Panc1 (cell line): Measurements from ENCODE around the gene ZSCAN18. TPM values are rescaled to one million over a fixed set of nuclear protein-coding genes. Genes with fewer than 3 reads are reported as not detected.

ENCODE experiments used
- ATAC-seq: fragments of 200-7000 bp; cut with Tn5 transposase; 2 replicates; pipeline ENCODE4 v1.9.1; 2020; ENCODE audit warnings: mild to moderate bottlenecking, moderate library complexity
- BruUV-seq: library from RNA; stranded (reverse); fragments of 400-500 nt; replicated peaks from 2 replicates; lab custom pipeline; 2021; lab: Mats Ljungman, UMichigan
- CTCF ChIA-PET: fragments of 300-600 bp; sonication (Branson Sonifier 250); formaldehyde crosslinking; loops from one replicate; lab custom pipeline; 2022; ENCODE audit warnings: antibody characterized with exemption; lab: Charles Lee
- POLR2A ChIA-PET: fragments of 300-600 bp; sonication (Branson Sonifier 250); formaldehyde crosslinking; loops from one replicate; lab custom pipeline; 2022; ENCODE audit warnings: antibody characterized with exemption; lab: Charles Lee
- DNase-seq: peaks from one replicate; pipeline ENCODE4 v3.0.0-alpha.2; 2010; ENCODE audit warnings: low read depth, low spot score
- H3K27ac ChIP-seq: 2 replicates; pipeline ENCODE4 v1.5.1; 2011; ENCODE audit warnings: mild to moderate bottlenecking, low read length, inconsistent platforms
- H3K27me3 ChIP-seq: fragments of 200-500 bp; sonication (Bioruptor generic); 2 replicates; pipeline ENCODE4 v1.6.0; 2014; ENCODE audit warnings: low read length, inconsistent platforms; ENCODE audit not compliant: control insufficient read depth, insufficient read depth
- H3K36me3 ChIP-seq: fragments of 200-500 bp; sonication (Bioruptor generic); 2 replicates; pipeline ENCODE4 v1.5.1; 2014; ENCODE audit warnings: inconsistent platforms, mild to moderate bottlenecking, low read length, moderate library complexity; ENCODE audit not compliant: control insufficient read depth, insufficient read depth
- H3K4me1 ChIP-seq: 2 replicates; pipeline ENCODE4 v1.5.1; 2011; ENCODE audit warnings: inconsistent platforms, mild to moderate bottlenecking, low read length, moderate library complexity; ENCODE audit not compliant: control insufficient read depth, insufficient read depth
- H3K4me3 ChIP-seq, 2 experiments: 2 replicates each; pipeline ENCODE4 v1.5.1; 2011 to 2012; ENCODE audit warnings: low read depth in 2 of 2, low read length in 2 of 2, mild to moderate bottlenecking in 2 of 2, inconsistent platforms in 1 of 2, moderate library complexity in 1 of 2
- H3K9me3 ChIP-seq: fragments of 200-500 bp; sonication (Bioruptor generic); 2 replicates; pipeline ENCODE4 v1.5.1; 2014; ENCODE audit warnings: low read depth, mild to moderate bottlenecking, inconsistent platforms, low read length, moderate library complexity; ENCODE audit not compliant: control insufficient read depth, insufficient read depth
- CTCF ChIP-seq: fragments of 450-650 bp; IDR thresholded peaks from 2 replicates; pipeline ENCODE4 v1.5.1; 2017; ENCODE audit warnings: mild to moderate bottlenecking
- POLR2AphosphoS5 ChIP-seq: IDR thresholded peaks from 2 replicates; pipeline ENCODE4 v1.6.1; 2012; ENCODE audit warnings: mild to moderate bottlenecking, low read depth, low read length, moderate library complexity
- REST ChIP-seq, 2 experiments: IDR thresholded peaks; 2 replicates each; pipeline ENCODE4 v1.6.1; 2011 to 2012; ENCODE audit warnings: low read depth in 2 of 2, control low read depth in 1 of 2, low read length in 1 of 2, mild to moderate bottlenecking in 1 of 2, moderate library complexity in 1 of 2; ENCODE audit not compliant: insufficient read depth in 1 of 2
- SIN3A ChIP-seq: IDR thresholded peaks from 2 replicates; pipeline ENCODE4 v1.6.1; 2012; ENCODE audit warnings: low read depth, mild to moderate bottlenecking, low read length, moderate library complexity, borderline replicate concordance; ENCODE audit not compliant: insufficient read depth
- TCF7L2 ChIP-seq: IDR thresholded peaks from 2 replicates; pipeline ENCODE4 v1.6.1; 2011; ENCODE audit warnings: mild to moderate bottlenecking, low read depth, low read length, inconsistent platforms
- in situ Hi-C: cut with HindIII; loops from 2 replicates; pipeline ENCODE4 v1.10.0; 2016; ENCODE audit warnings: low sequenced_read_pairs, low pct_unique_long_range_greater_than_20kb
- intact Hi-C: fragments of 100-400 bp; cut with micrococcal nuclease; formaldehyde crosslinking; loops from one replicate; pipeline ENCODE4 v1.10.0; 2022; ENCODE audit not compliant: unreplicated experiment
- total RNA-seq: library from RNA; stranded (reverse); gene quantifications from one replicate; pipeline ENCODE4 v1.2.1, GENCODE V29; 2021; ENCODE audit not compliant: unreplicated experiment

Gene ZSCAN18
- total RNA-seq, 1 experiment from 2014 or later = not detected

- Histone ChIP-seq H3K4me3 (no peak overlapping the region), H3K27me3 (no peaks in the 10 kb centered on the region), H3K36me3 (no peaks in the 10 kb centered on the region), H3K27ac (no peak overlapping the region), H3K9me3 (no peaks in the 10 kb centered on the region), H3K4me1 (no peaks in the 10 kb centered on the region)
- intact Hi-C loops = no loop called here
- DNase-seq (no peak), ATAC-seq (no peak)
- ChIA-PET POLR2A (no interaction called here), CTCF (interaction anchor here (0.5 kb wide), 1 partner anchor 247 kb away, joined by 7 read pairs; no protein-coding TSS in a partner anchor)
- no TSS peak for BruUV-seq
- in situ Hi-C loops = no loop called here
- TF ChIP-seq REST (IDR thresholded peaks at IDR 0.05; ENCODE audit: insufficient read depth in 1 of 2, low read depth in 2 of 2, low read length in 1 of 2) (no peak), TCF7L2 (no peak), POLR2AphosphoS5 (no peak), SIN3A (no peak), CTCF (no peak)
Measured at GRCh38 chr19:58037927-58038687, 59.9 kb downstream of the ZSCAN18 start.

- BruUV-seq = no TSS peak
- H3K4me3 ChIP-seq = no peak overlapping the region
- no peaks in the 10 kb centered on the region for H3K36me3 ChIP-seq
- H3K27me3 ChIP-seq = no peaks in the 10 kb centered on the region
- no peak for DNase-seq
- no peaks in the 10 kb centered on the region for H3K9me3 ChIP-seq
- intact Hi-C loops (no loop called here), in situ Hi-C loops (no loop called here)
- CTCF ChIA-PET = no interaction called here
- no peaks in the 10 kb centered on the region for H3K4me1 ChIP-seq
- no peak for ATAC-seq
- H3K27ac ChIP-seq = no peak overlapping the region
- POLR2A ChIA-PET = no interaction called here
- TF ChIP-seq REST (IDR thresholded peaks at IDR 0.05; ENCODE audit: insufficient read depth in 1 of 2, low read depth in 2 of 2, low read length in 1 of 2) (no peak), CTCF (no peak)
Measured at GRCh38 chr19:58035863-58036262, 62.2 kb downstream of the ZSCAN18 start.
